HS-5 (cell line): ENCODE data around the gene CRIP1.

Experiments used
- DNase-seq: peaks from one replicate; pipeline ENCODE4 v3.0.0-alpha.2; 2012; ENCODE audit warnings: low read depth

CRIP1 gene

GRCh38 chr14:105486163-105486973 is at the start of gene CRIP1:
Gene CRIP1, plus strand, starts transcription at chr14:105486886. Its CDS starts 374 bp downstream, at chr14:105487260.
- DNase-seq = no peak

GRCh38 chr14:105436891-105437722 is 49.6 kb upstream of the CRIP1 start:
- no peak for DNase-seq

- DNase-seq = no peak
These were observed 48.8 kb upstream of the CRIP1 start for GRCh38 chr14:105437723-105438500.

GRCh38 chr14:105439179-105439578 is 47.5 kb upstream of the CRIP1 start:
- no peak for DNase-seq

GRCh38 chr14:105439710-105440553 is 46.8 kb upstream of the CRIP1 start:
- DNase-seq = no peak

- DNase-seq = no peak
These were observed 46.2 kb upstream of the CRIP1 start for GRCh38 chr14:105440554-105440900.

- no peak for DNase-seq
These were observed 45.7 kb upstream of the CRIP1 start for GRCh38 chr14:105440992-105441391.

- DNase-seq = no peak
These were observed 44.6 kb upstream of the CRIP1 start for GRCh38 chr14:105442125-105442524.

- DNase-seq = no peak
These were observed 43.9 kb upstream of the CRIP1 start for GRCh38 chr14:105442834-105443233.

- DNase-seq = no peak
These were observed 41.8 kb upstream of the CRIP1 start for GRCh38 chr14:105444859-105445258.

- no peak for DNase-seq
These were observed 41.4 kb upstream of the CRIP1 start for GRCh38 chr14:105445290-105445689.

- DNase-seq = no peak
These were observed 40.5 kb upstream of the CRIP1 start for GRCh38 chr14:105445901-105446845.

- DNase-seq = no peak
These were observed 39.7 kb upstream of the CRIP1 start for GRCh38 chr14:105446971-105447370.

- DNase-seq = no peak
These were observed 38.7 kb upstream of the CRIP1 start for GRCh38 chr14:105447651-105448640.

- no peak for DNase-seq
These were observed 38.0 kb upstream of the CRIP1 start for GRCh38 chr14:105448706-105449111.

- no peak for DNase-seq
These were observed 37.2 kb upstream of the CRIP1 start for GRCh38 chr14:105449276-105450122.

- DNase-seq = no peak
These were observed 36.6 kb upstream of the CRIP1 start for GRCh38 chr14:105450123-105450505.
